Panc1 (cell line): ENCODE results near the gene LIX1L.

Experiments used
- CTCF ChIP-seq: fragments of 450-650 bp; IDR thresholded peaks from 2 replicates; pipeline ENCODE4 v1.5.1; 2017; ENCODE audit warnings: mild to moderate bottlenecking
- POLR2AphosphoS5 ChIP-seq: IDR thresholded peaks from 2 replicates; pipeline ENCODE4 v1.6.1; 2012; ENCODE audit warnings: mild to moderate bottlenecking, low read depth, low read length, moderate library complexity
- SIN3A ChIP-seq: IDR thresholded peaks from 2 replicates; pipeline ENCODE4 v1.6.1; 2012; ENCODE audit warnings: low read depth, mild to moderate bottlenecking, low read length, moderate library complexity, borderline replicate concordance; ENCODE audit not compliant: insufficient read depth
- TCF7L2 ChIP-seq: IDR thresholded peaks from 2 replicates; pipeline ENCODE4 v1.6.1; 2011; ENCODE audit warnings: mild to moderate bottlenecking, low read depth, low read length, inconsistent platforms
- TF ChIP-seq, protein P1 (sequence below), 2 experiments: IDR thresholded peaks; 2 replicates each; pipeline ENCODE4 v1.6.1; 2011 to 2012; ENCODE audit warnings: low read depth in 2 of 2, control low read depth in 1 of 2, low read length in 1 of 2, mild to moderate bottlenecking in 1 of 2, moderate library complexity in 1 of 2; ENCODE audit not compliant: insufficient read depth in 1 of 2

DNA sequence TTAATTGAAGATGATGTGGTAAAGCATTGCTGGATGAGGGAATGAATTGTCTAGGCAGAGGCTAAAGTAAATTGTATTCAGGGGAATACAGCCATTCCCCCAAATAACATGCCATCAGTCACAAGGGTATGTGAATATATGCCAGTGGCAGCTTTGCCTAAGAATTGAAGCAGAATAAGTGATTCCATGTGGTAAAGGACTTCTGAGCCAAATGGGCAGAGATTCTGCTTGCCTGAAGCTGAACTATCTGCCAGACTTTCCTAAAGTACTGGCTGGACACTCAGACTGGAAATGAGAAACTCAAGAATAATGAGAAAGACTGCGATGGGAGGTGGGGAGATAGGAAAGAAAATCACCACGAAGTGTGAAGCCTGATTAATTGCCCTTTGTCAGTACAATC is 2.4 kb downstream of the LIX1L start:
- TF ChIP-seq TCF7L2 (no peak), CTCF (no peak), SIN3A (no peak), POLR2AphosphoS5 (no peak)
- TF ChIP-seq, protein P1, sequence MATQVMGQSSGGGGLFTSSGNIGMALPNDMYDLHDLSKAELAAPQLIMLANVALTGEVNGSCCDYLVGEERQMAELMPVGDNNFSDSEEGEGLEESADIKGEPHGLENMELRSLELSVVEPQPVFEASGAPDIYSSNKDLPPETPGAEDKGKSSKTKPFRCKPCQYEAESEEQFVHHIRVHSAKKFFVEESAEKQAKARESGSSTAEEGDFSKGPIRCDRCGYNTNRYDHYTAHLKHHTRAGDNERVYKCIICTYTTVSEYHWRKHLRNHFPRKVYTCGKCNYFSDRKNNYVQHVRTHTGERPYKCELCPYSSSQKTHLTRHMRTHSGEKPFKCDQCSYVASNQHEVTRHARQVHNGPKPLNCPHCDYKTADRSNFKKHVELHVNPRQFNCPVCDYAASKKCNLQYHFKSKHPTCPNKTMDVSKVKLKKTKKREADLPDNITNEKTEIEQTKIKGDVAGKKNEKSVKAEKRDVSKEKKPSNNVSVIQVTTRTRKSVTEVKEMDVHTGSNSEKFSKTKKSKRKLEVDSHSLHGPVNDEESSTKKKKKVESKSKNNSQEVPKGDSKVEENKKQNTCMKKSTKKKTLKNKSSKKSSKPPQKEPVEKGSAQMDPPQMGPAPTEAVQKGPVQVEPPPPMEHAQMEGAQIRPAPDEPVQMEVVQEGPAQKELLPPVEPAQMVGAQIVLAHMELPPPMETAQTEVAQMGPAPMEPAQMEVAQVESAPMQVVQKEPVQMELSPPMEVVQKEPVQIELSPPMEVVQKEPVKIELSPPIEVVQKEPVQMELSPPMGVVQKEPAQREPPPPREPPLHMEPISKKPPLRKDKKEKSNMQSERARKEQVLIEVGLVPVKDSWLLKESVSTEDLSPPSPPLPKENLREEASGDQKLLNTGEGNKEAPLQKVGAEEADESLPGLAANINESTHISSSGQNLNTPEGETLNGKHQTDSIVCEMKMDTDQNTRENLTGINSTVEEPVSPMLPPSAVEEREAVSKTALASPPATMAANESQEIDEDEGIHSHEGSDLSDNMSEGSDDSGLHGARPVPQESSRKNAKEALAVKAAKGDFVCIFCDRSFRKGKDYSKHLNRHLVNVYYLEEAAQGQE (IDR thresholded peaks at IDR 0.05; ENCODE audit: insufficient read depth in 1 of 2, low read depth in 2 of 2, low read length in 1 of 2): no peak
